ENCODE data around the gene RETREG3. TPM values are rescaled to one million over a fixed set of nuclear protein-coding genes. Genes with fewer than 3 reads are reported as not detected.
A peak's percentile ranks its signal among the peaks of the same experiment; 100 is the strongest.
"Not testable (repeated sequence)": the region's sequence is repeated elsewhere in the genome, so short reads cannot be mapped to it uniquely, and the experiment has no call there.

The RETREG3 gene
- total RNA-seq, 2 donors from 2014 or later: 49.0 to 71.6 TPM

DNA sequence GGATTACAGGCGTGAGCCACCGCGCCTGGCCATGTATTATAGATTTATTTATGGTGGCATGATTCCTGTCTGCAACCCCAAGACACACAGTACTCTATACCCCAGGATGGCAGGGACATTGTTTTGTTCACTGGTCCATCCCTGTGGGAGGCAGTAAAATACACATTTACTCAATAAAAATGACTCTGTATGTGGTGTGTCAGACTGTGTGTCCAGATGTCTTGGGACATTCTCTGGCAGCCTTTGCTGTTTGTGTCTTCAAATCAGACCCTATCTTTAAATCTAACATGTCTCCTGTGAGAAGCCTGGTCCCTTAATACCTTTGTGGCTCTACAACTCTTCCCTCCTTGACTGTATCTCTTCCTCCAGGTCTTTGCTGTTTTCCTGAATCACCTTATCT lies 48.9 kb downstream of the RETREG3 start:
- intact Hi-C loops (cut with DNase I, micrococcal nuclease): no loop called here
- DNase-seq: no peak
- ATAC-seq: no peak

DNA sequence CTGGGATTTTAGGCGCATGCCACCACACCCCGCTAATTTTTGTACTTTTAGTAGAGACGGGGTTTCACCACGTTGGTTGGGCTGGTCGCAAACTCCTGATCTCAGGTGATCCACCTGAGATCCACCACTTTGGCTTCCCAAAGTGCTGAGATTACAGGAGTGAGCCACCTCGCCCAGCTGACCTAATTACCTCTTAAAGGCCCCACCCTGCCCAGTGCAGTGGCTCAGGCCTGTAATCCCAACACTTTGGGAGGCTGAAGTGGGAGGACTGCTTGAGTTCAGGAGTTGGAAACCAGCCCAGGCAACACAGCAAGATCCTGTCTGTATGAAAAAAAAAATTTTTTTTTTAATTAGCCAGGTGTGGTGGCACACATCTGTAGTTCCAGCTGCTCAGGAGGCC lies 50.1 kb downstream of the RETREG3 start:
- peak; percentile 48 to 54 for DNase-seq
- peak; percentile 29 for ATAC-seq
- intact Hi-C loops (cut with DNase I, micrococcal nuclease): no loop called here

DNA sequence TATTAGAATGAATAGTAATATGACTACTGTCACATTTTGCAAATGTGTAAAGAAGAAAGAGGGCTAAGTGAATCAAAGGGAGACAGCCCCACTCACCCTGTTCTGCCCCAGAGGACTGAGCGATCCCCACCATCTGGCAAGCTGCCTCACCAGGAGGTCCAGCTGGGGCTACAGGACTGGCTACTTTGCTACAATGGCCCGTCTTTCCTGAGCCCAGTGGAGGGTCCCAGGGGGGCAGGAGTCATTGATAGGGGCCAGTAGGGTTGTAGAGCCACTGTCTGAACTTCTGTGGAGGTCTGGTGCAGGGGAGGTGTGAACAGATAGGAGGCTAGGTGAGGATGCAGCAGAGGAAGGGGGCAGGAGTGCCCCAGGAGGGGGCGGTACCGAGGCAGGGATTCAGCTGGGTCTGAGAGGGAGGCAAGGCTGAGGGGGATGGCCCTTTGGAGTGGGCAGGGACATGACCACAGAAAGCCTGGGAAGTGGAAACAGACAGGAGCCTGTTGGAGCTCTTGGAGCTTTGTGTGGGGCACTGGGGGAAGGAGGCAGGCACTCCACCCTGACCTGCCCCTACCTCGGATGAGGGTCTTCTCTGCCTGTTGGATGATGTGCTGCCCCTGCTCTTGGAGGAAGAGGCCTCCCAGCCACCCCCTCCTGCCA lies 53.1 kb downstream of the RETREG3 start:
- DNase-seq: peak in 1 of 2 donors; percentile 32
- intact Hi-C loops (cut with DNase I, micrococcal nuclease); ATAC-seq: not testable (repeated sequence)

DNA sequence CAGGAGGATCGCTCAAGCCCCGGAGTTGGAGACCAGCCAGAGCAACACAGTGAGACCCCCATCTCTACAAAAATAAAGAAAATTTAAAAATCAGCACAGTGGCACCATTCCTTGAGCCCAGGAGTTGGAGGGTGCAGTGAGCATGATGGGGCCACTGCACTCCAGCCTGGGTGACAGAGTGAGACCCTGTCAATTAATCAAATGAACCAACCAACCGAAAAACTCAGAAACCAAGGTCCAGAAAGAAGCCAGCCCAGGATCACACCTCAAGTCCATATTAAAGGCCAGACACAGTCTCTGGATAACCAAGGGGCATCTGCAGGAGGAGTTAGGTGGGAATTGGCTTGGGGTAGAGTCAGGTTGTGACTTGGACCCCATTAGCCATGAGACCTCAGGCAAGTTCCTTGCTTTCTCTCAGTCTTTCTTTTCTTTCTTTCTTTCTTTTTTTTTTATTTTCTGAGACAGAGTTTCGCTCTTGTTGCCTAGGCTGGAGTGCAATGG lies 54.0 kb downstream of the RETREG3 start:
- intact Hi-C loops (cut with DNase I, micrococcal nuclease): no loop called here
- DNase-seq (no peak), ATAC-seq (no peak)

DNA sequence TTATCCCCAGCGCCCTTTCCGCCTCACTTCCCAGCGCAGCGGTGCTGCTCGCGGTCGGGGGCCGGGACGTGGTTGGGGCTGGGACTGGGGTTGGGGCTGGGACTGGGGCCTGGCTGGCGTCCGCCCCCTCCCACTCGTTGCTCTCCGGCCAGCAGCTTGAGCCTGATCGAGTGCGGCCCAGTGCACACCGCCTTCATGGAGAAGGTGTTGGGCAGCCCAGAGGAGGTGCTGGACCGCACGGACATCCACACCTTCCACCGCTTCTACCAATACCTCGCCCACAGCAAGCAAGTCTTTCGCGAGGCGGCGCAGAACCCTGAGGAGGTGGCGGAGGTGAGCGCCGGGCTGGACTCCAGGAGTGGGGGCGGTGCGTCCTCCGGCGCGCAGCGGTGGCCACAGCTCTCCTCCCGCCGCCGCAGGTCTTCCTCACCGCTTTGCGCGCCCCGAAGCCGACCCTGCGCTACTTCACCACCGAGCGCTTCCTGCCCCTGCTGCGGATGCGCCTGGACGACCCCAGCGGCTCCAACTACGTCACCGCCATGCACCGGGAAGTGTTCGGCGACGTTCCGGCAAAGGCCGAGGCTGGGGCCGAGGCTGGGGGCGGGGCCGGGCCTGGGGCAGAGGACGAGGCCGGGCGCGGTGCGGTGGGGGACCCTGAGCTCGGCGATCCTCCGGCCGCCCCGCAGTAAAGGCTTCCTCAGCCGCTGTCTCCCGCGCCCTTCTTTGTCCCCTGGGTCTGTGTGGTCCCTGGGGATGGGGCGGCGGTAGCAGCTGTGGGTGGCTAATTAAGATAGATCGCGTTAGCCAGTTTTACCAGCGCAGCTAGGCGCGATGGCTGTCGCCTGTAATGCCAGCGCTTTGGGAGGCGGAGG lies 54.7 kb downstream of the RETREG3 start:
- DNase-seq (peak; percentile 88 to 92), ATAC-seq (peak; percentile 89)
- intact Hi-C loops (cut with DNase I, micrococcal nuclease): no loop called here

DNA sequence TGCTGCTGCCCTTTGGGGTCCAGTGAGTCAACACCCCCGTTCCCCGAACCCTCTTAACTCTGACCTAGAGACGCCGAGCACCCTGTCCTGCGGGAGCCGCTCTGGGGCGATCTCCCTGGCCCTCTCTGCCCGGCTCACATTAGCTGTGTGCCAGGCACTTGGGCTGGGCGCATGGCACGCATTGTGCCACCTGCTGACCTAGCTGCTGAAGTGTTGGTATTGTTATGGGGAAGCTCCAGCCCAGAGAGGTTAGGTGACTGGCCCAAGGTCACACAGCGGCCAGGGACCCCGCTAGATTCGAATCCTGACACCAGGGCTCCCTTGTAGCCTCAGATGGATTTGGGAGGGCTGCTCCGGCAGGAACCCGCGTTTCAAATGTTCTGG lies 55.3 kb downstream of the RETREG3 start:
- intact Hi-C loops (cut with DNase I, micrococcal nuclease): no loop called here
- DNase-seq: peak; percentile 36 to 42
- peak; percentile 47 for ATAC-seq

DNA sequence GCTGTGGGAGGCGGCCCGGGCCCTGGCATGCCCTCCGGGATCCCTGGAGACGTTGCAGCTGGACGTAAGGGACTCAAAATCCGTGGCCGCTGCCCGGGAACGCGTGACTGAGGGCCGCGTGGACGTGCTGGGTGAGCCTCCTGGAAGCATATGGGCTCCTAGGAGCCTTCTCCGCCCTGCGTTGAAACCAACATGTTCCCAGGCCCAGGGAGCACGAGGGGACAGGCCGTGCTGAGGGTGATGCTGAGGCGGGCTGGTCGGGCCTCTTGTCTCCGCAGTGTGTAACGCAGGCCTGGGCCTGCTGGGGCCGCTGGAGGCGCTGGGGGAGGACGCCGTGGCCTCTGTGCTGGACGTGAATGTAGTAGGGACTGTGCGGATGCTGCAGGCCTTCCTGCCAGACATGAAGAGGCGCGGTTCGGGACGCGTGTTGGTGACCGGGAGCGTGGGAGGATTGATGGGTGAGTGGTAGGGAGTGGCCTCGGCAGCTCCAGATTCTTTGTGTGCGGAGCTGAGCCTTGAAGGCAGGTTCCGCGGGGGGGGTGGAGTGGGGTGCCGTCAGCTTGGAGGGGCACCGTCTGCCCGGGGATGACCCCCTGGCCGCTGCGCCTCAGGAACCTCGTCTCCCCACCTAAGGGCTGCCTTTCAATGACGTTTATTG lies 55.9 kb downstream of the RETREG3 start:
- DNase-seq (peak; percentile 29), ATAC-seq (no peak)
- intact Hi-C loops (cut with DNase I, micrococcal nuclease): no loop called here

DNA sequence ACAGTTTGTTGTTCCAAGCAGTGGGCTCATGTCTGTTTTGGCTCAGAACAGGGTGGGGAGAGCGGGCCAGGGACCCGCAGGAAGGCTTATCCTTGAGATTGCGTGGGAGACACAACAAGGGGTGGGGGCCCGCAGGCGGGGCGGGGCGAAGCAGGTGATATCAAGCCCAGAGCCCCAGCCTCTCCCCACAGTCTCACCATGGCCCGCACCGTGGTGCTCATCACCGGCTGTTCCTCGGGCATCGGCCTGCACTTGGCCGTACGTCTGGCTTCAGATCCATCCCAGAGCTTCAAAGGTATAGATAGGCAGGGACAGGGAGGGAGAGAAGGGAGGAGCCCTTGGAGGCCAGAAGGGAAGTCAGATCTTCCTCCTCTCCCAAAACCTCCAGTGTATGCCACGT lies 56.4 kb downstream of the RETREG3 start, which contains the start of gene HSD17B1:
TSS of gene HSD17B1 (plus strand) at position 188 of the 400 bp plus-strand sequence. CDS start at position 199, 11 bp downstream.
- DNase-seq; intact Hi-C loops (cut with DNase I, micrococcal nuclease); ATAC-seq: not testable (repeated sequence)

DNA sequence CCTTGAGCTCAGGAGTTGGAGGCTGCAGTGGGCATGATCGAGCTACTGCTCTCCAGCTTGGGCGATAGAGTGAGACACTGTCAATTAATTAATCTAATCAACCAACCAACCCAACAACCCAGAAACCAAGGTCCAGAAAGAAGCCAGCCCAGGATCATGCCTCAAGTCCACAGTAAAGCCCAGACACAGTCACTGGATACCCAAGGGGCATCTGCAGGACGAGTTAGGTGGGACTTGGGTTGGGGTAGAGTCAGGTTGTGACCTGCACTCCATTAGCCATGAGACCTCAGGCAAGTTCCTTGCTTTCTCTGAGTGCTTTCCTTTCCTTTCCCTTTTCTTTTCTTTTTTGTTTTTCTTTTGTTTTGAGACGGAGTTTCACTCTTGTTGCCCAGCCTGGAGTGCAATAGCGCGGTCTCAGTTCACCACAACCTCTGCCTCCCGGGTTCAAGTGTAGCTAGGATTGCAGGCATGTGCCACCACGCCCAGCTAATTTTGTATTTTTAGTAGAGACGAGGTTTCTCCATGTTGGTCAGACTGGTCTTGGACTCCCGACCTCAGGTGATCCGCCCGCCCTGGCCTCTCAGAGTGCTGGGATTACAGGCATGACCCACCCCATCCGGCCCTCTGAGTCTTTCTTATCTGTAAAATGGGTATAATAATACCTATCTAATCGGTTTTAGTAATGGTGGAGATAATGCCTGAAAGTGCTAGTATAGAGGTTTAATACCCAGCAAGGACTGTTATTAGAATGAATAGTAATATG lies 60.0 kb downstream of the RETREG3 start:
- DNase-seq: no peak
- intact Hi-C loops (cut with DNase I, micrococcal nuclease): no loop called here
- no peak for ATAC-seq

DNA sequence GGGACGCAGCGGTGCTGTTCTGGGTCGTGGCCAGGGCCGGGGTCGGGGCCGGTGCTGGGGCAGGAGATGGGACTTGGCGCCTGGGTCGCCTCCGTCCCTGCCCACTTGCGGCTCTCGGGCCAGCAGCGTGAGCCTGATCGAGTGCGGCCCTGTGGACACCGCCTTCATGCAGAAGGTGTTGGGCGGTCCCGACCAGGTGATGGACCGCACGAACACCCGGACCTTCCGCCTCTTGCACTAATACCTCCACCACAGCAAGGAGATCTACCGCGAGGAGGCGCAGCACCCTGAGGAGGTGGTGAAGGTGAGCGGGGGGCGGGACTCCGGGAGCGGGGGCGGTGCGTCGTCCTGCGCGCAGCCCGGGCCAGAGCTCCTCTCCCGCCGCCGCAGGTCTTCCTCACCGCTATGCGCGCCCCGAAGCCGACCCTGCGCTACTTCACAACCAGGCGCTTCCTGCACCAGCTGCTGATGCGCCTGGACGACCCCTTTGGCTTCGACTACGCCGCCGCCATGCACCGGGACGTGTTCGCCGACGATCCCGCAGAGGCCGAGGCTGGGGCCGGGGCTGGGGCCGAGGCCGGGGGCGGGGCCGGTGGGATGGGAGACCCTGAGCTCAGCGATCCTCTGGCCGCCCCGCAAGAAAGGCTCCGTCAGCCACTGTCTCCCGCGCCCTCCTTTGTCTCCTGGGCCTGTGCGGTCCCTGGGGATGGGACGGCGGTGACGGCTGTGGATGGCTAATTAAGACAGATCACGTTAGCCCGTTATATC lies 60.9 kb downstream of the RETREG3 start:
- intact Hi-C loops (cut with DNase I, micrococcal nuclease): no loop called here
- ATAC-seq: peak; percentile 92
- DNase-seq: peak; percentile 88 to 96

DNA sequence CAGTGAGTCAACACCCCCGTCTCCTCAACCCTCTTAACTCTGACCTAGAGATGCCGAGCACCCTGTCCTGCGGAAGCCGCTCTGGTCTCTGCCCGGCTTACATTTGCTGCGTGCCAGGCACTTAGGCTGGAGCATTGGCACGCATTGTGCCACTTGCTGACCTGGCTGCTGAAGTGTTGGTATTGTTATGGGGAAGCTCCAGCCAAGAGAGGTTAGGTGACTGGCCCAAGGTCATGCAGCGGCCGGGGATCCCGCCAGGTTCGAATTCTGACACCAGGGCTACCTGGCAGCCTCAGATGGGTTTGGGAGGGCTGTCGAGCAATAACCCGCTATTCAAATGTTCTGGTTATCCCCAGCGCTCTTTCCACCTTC lies 61.5 kb downstream of the RETREG3 start:
- DNase-seq (peak in 1 of 2 donors; percentile 21), ATAC-seq (no peak)
- intact Hi-C loops (cut with DNase I, micrococcal nuclease): no loop called here

DNA sequence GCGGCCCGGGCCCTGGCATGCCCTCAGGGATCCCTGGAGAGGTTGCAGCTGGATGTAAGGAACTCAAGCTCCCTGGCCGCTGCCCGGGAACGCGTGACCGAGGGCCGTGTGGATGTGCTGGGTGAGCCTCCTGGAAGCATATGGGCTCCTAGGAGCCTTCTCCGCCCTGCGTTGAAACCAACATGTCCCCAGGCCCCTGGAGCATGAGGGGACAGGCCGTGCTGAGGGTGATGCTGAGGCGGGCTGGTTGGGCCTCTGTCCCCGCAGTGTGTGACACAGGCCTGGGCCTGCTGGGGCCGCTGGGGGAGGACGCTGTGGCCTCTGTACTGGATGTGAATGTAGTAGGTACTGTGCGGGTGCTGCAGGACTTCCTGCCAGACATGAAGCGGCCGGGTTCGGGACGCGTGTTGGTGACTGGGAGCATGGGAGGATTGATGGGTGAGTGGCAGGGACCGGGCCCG lies 62.1 kb downstream of the RETREG3 start:
- ATAC-seq (no peak), DNase-seq (peak in 1 of 2 donors; percentile 23)
- intact Hi-C loops (cut with DNase I, micrococcal nuclease): no loop called here

DNA sequence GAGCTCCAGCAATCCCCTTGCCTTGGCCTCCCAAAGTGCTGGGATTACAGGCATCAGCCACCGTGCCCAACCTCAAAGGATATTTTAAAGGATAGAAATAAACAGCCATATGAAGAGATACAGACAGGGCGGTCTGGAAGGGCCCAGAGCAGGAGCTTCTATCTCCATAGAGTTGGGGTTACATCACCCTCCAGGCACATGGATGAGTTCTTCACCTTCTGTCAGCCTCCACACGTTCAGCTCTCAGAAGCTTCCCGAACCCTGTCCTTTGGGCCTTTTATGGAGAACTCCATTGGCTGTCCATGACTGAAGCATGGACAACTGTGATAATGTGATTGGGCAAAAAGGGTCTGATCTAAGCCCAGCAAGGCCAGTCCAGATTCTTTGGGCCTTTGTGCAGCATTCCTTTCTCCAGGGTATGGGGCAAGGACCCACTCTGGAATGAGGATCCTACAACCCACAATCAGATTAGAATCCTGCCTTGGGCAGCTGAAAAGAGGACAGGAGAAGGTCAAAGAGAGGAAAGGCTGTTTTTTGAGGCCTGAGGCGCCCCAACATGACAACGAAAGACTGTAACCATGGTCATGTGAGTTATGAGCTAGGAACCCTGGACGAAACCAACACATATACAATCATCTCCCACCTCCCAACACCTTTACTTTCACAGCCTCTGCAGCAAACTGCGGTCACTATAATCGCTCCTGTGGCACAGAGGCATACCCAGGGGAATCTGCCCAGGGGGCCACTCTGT lies 63.2 kb downstream of the RETREG3 start:
- ATAC-seq; DNase-seq; intact Hi-C loops (cut with DNase I, micrococcal nuclease): not testable (repeated sequence)

DNA sequence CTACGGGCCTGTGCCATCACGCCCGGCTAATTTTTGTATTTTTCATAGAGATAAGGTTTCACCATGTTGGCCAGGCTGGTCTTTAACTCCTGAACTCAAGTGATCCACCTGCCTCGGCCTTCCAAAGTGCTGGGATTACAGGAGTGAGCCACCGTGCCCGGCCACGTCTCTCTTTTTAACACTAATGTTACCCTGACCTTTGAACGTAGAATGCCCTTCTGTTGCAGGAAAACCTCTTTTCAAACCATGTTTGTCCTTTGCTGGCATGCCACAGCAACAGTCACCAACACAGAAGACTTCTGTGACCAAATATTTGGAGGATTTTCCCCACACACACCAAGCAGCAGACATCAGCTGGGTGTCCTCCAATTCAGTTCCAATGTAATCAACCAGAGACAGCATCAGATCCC lies 64.3 kb downstream of the RETREG3 start:
- ATAC-seq (no peak), DNase-seq (no peak)
- intact Hi-C loops (cut with DNase I, micrococcal nuclease): no loop called here

DNA sequence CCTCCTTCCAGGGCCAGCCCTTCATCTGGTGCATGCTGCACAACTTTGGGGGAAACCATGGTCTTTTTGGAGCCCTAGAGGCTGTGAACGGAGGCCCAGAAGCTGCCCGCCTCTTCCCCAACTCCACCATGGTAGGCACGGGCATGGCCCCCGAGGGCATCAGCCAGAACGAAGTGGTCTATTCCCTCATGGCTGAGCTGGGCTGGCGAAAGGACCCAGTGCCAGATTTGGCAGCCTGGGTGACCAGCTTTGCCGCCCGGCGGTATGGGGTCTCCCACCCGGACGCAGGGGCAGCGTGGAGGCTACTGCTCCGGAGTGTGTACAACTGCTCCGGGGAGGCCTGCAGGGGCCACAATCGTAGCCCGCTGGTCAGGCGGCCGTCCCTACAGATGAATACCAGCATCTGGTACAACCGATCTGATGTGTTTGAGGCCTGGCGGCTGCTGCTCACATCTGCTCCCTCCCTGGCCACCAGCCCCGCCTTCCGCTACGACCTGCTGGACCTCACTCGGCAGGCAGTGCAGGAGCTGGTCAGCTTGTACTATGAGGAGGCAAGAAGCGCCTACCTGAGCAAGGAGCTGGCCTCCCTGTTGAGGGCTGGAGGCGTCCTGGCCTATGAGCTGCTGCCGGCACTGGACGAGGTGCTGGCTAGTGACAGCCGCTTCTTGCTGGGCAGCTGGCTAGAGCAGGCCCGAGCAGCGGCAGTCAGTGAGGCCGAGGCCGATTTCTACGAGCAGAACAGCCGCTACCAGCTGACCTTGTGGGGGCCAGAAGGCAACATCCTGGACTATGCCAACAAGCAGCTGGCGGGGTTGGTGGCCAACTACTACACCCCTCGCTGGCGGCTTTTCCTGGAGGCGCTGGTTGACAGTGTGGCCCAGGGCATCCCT lies 65.7 kb downstream of the RETREG3 start:
- DNase-seq (no peak), ATAC-seq (no peak)
- intact Hi-C loops (cut with DNase I, micrococcal nuclease): no loop called here
